ENCODE measurements around the gene TNFRSF14.
A peak's percentile ranks its signal among the peaks of the same experiment; 100 is the strongest.

The TNFRSF14 gene

DNA sequence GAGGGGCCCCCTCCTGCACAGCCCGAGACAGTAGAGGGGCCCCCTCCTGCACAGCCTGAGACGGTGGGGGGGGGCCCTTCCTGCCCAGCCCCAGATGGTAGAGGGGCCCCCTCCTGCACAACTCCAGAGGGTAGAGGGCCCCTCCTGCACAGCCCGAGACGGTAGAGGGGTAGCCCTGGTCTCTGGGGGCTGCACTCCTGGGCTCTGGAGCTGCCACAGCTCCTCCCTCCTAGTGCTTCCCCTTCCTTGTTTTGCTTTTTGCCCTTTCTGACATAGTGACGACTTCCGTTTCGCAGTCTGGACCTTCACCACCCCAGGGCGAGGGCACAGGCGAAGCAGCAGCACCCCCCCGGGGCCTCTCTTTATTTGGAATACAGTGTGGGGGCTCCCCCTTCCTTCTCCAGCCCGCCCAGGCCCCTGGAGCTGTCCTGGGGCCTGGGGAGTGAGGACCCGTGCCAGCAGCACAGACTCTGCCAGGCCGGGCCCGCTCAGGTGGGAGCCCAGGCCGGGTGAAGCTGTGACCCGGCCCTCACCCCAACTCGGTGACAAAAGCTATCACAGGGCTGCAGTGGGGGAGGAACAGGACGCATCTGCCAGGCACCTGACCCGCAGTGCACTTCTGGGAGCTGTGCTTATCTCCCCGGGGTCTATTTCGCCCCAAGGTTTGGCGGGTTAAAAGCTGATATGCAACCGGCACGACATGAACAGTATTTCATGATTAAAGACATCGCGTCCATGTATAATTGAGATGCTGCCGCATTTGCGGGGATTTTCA lies 29.3 kb downstream of the TNFRSF14 start:
- FAIRE-seq (no peak), DNase-seq (ENCODE audit: insufficient read length, low spot score) (peak; percentile 47)
- TF ChIP-seq POLR2A (IDR thresholded peaks at IDR 0.05; ENCODE audit: low read depth, low read length): no peak

DNA sequence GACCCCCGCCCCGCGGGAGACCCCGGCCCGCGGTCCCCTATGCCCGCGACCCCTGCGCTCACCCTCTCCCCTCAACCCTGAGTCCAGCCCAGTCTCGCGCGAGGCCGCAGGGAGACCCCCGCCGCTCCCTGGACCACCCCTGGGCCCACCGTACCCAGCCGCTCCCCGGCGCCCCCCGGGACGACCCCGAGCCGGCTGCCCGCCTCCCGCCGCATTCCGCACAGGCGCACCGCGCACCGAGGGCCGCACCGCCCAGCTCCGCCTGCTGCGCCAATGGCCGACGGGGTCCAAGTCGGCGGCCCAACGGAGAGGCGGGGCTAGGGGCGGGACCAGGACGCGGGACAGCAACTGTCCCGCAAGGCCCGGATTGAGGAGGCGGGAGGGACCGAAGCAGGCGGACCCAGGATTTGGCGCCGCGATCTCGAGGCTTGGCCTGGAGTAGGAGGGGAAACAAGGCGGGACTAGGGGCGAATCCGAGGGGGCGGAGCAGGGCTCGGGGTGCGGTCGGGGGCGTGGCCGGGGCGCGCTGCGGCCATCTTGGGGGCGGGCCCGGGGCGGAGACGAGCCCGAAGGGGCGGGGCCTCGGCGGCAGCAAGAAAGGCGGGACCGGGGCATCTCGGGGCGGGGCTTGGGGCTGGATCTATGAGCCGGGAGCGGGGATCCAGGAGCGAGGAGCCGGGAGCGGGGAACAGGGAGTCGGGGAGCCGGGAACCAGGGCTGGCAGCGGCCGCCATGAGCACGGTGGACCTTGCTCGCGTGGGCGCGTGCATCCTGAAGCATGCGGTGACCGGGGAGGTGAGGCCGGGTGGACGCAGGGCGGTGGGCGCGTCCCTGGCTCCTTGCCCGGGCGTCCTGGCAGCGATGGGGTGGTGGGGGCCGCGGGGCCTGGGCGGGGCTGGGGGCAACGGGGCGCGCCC lies 30.2 kb downstream of the TNFRSF14 start, which contains the start of gene PRXL2B:
Gene PRXL2B, plus strand, starts transcription at position 624 of the 917 bp plus-strand sequence. Its CDS starts 109 bp downstream, at position 733.
- TF ChIP-seq POLR2A (IDR thresholded peaks at IDR 0.05; ENCODE audit: low read depth, low read length): peak; percentile 46; the same call in 1 of the 2 replicates
- DNase-seq (ENCODE audit: insufficient read length, low spot score) (peak; percentile 97), FAIRE-seq (peak; percentile 57)

DNA sequence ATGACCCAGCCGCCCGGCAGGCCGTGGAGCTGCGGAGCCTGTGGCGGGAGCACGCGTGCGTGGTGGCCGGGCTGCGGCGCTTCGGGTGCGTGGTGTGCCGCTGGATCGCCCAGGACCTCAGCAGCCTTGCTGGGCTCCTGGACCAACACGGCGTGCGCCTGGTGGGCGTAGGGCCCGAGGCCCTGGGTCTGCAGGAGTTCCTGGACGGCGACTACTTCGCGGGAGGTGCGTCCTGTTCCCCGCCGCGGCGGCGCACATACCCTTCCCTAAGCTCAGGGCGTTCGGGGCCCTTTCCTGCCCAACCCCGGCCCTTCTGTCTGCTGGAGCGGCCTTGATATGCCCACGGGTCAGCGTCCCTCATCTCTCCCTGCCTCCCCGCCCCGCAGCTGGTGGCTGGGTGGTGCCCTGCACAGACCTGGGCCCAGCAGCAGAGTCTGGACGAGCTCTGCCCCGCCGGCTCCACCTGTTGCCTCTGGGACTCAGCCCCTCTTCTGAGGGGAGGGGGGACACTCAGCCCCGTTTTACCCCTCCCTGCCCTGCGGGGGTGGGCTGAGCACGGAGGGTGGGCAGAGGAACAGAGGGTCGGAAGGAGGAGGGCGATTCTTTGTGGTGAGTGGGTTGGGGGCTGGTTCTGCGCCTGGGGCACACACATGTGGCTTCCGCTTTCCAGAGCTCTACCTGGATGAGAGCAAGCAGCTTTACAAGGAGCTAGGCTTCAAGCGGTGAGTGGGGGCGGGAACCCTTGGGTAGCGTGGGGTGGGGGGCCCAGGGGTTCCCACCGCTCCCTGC lies 31.1 kb downstream of the TNFRSF14 start:
- no peak for DNase-seq (ENCODE audit: insufficient read length, low spot score)
- FAIRE-seq: no peak
- TF ChIP-seq POLR2A (IDR thresholded peaks at IDR 0.05; ENCODE audit: low read depth, low read length): no peak

DNA sequence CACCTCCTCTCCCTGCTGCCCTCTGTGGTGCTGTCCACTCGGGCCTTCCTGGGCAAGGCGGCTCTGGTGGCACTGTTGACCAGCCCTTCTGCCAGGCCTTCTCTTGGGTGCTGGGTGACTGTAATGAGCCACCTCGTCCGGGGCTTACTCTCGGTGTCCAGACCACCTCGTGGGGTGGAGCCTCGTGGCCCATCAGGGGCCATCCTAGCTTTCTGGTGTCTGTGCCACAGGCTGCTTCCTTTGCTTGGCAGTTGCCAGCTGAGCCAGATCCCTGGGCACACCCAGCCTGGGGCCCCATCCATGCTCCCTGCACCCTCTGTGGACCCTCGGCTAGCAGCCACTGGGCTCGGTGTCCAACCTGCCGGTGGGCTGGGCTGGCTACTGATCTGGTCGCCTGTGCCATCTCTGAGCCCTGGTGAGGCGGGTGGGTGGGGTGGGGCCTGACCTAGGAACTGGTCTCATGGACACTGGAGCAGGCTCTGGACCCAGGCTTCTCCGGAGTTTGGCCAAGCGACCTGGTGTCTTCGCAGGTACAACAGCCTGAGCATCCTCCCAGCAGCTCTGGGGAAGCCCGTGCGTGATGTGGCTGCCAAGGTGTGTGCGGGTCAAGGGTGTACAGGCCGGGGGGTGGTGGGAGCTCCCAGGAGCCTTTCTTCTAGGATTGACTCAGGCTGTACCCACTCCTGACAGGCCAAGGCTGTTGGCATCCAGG lies 31.8 kb downstream of the TNFRSF14 start:
- FAIRE-seq (no peak), DNase-seq (ENCODE audit: insufficient read length, low spot score) (no peak)
- no peak for TF ChIP-seq POLR2A (IDR thresholded peaks at IDR 0.05; ENCODE audit: low read depth, low read length)

DNA sequence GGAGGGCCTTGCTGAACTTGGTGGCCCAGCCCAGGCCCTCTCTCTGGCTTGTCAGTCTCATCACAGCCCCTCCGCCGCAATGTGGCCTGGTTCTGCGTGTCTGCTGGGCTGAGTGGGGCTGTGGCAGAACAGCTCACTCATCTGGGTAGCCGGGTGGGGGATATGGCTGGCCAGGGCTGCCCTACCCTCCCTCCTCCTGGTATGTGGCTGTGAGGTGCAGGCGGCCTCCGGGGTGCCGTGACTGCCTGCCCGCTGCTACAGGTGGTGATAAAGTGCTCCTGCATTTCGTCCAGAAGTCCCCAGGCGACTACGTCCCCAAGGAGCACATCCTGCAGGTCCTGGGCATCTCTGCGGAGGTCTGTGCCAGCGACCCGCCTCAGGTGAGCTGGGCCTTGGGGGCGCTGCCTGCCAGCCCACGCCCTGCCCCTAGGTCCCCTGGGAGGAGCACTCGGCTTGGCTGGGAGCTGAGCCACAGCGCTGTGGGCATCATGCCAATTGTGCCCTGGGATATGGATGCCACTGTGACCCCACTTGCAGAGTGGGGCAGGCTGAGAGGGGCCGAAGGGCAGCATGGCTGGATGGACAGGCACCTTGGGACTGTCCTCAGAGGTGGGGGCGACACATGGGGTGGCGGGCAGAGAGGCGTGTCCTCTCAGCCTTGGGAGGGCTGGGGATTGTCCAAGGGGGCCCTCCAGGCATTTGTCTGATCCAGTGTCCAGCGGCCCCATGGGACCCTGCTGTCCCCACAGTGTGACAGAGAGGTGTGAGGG lies 32.7 kb downstream of the TNFRSF14 start:
- FAIRE-seq (no peak), DNase-seq (ENCODE audit: insufficient read length, low spot score) (no peak)
- no peak for TF ChIP-seq POLR2A (IDR thresholded peaks at IDR 0.05; ENCODE audit: low read depth, low read length)

DNA sequence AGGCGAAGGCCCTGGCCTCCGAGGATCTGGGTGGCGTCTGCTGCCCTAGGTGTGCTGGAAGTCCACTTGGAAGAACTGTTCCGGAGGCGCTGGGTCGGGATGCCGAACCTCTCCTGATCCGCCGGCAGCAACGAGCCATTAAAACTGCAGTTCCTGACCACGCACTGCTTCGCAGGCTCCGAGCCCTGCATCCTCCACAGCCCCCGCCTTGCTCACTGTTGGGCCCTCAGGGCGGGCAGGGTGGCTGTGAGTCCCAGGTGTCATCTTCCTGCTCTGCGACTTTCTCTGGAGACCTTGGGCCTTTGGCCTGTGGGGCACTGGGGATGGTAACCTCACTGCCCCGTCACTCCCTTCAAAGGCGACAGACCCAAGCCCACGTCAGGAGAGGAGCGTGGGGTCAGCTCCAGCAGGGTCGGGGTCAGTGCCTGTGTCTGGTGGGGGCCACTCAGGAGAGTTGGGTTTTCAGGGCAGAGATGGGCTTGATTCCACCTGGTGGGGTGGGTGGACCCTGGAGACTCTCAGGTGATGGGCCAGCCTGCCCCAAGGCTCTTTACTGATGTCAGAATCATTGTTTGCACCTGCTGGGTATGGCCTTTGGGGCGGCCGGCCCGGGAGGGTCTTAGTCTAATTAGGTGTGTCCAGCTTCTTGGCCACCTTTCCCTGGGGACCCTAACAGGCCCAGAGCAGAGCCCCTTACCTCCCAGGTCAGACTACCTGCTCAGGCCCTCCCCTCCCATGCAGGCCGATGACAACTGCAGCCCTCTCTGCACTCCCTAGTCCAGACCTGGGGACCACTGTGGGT lies 33.5 kb downstream of the TNFRSF14 start:
- DNase-seq (ENCODE audit: insufficient read length, low spot score): no peak
- no peak for TF ChIP-seq POLR2A (IDR thresholded peaks at IDR 0.05; ENCODE audit: low read depth, low read length)
- FAIRE-seq: no peak

DNA sequence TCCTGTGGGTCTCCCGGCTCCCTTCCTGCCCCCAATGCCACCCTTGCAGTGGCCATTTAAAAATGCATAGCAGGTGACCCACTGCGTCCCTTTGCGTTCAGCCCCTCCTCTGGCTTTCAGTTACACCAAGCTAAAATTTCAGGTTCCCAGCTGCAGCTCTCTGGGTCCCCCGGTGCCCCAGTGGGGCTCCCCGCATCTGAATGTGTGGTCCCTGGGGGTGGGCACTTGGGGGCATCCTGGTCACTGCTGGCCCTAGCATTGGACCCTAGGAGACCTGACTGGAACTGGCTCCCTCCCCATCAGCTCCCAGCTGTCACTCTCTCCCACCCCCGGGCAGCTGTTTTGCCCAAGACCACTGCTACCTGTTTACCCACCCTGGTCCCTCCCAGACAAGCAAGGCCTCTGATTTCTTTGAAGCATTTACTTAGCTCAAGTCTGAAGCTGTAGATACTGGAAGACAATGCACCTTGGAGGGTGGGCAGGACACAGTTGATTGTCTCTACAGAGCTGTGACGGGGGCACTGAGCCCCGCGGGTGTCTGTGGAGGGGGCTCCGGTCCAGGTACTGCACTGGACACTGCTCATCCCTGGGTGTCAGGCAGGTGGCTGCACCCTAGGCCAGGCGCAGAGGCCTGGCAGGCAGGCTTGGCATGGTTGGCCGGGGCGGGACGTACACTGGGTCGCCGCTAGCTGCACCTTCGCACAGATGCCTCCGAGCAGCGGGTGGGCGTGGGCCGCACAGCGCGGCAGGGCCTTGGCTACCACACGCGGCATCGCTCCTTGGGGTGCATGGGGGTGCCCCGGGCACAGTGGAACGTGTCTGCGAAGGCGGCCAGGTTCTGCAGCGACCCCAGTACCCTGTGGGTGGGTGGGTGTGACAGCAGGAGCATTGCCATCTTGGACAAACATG lies 34.3 kb downstream of the TNFRSF14 start:
- FAIRE-seq (no peak), DNase-seq (ENCODE audit: insufficient read length, low spot score) (no peak)
- TF ChIP-seq POLR2A (IDR thresholded peaks at IDR 0.05; ENCODE audit: low read depth, low read length): no peak

DNA sequence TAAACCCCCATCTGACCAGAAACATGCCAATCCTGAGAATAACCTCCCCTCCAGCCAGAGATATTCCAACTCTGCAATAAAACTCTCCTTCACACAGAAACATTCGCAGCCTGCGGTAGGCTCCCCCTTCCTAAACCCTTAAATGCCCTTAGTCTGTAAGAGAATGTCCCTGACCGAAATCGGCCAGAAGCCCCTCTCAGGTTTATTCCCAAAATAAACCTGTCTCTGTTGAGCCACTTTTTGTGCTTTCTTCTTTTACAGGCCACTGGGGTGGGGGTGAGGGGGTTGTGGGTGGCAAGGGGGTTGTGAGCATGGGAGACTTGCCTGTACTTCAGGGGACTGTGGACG lies 35.0 kb downstream of the TNFRSF14 start:
- FAIRE-seq (no peak), DNase-seq (ENCODE audit: insufficient read length, low spot score) (no peak)
- no peak for TF ChIP-seq POLR2A (IDR thresholded peaks at IDR 0.05; ENCODE audit: low read depth, low read length)

DNA sequence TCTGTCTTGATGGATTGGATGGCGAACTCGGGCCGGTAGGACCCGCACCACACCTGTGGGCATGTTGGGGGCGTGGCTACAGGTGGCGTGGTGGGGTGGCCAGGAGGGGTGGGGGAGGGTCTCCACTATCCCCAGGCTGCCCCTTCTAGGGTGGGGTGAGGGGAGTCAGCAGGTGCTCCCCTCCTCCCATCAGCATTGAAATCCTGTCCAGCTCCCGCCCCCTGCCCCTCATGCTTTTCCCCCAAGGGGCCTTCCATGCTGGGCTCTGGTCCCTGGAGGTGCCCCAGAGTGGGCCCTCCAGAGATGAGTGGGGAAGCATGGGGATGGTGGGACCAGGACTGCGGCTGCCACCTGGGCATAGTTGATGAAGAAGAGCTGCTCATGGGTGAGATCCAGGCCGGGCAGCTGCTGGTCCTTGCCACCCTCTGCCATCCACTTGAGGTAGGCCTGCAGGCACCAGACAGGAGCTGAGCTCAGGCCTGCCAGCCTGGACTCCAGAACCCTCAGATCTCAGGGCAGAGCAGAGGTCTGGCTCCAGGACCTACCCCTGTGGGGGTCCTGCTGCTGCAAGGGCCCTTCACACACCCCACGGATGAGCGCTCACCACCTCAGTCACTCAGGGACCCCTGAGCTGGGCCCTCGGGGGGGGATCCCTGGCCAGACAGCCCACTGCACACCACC lies 35.5 kb downstream of the TNFRSF14 start:
- TF ChIP-seq POLR2A (IDR thresholded peaks at IDR 0.05; ENCODE audit: low read depth, low read length): no peak
- FAIRE-seq (no peak), DNase-seq (ENCODE audit: insufficient read length, low spot score) (no peak)

DNA sequence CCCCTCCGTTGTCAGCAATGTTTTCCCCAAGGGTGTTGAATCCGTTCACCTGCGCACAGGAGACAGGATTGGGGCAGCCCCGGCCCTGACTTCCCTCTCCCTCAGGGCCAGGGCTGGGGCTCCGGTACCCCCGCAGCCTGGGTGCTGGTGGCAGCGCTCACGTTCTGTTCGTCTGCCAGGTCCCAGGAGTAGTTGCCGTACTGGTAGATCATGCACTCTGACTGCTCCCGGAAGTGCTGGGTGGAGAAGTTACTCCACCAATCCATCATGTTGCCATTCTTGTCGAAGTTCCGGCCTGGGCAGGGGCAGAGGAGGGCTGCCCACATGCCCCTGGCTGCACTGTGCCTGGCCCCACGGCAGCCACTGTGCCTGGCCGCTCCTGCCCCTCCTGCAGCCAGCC lies 36.5 kb downstream of the TNFRSF14 start:
- DNase-seq (ENCODE audit: insufficient read length, low spot score): no peak
- no peak for TF ChIP-seq POLR2A (IDR thresholded peaks at IDR 0.05; ENCODE audit: low read depth, low read length)
- FAIRE-seq: no peak
